Liver (tissue), 9 donors: ENCODE measurements around the gene CEP78. TPM values are rescaled to one million over a fixed set of nuclear protein-coding genes. Genes with fewer than 3 reads are reported as not detected.

Experiments used
- DNase-seq: peaks from one replicate; pipeline ENCODE4 v3.0.0-alpha.2; 2017; ENCODE audit warnings: low spot score
- H3K27ac ChIP-seq, 2 donors: one replicate each; pipeline ENCODE4 v1.7.0; 2013; ENCODE audit warnings: inconsistent platforms in 2 of 2, low read length in 2 of 2, control low read depth in 1 of 2, low read depth in 1 of 2, mild to moderate bottlenecking in 1 of 2
- H3K27me3 ChIP-seq, 4 donors: one replicate each; pipeline versions ENCODE4 v1.6.1 to v1.7.0; 2013; ENCODE audit warnings: low read length in 3 of 4, inconsistent platforms in 1 of 4, mild to moderate bottlenecking in 1 of 4, moderate library complexity in 1 of 4; ENCODE audit not compliant: control insufficient read depth in 4 of 4, insufficient read depth in 4 of 4
- H3K36me3 ChIP-seq, 4 donors: one replicate each; pipeline versions ENCODE4 v1.6.1 to v1.7.0; 2013; ENCODE audit warnings: low read length in 3 of 4, mild to moderate bottlenecking in 3 of 4, low read depth in 1 of 4, moderate library complexity in 1 of 4; ENCODE audit not compliant: control insufficient read depth in 4 of 4, insufficient read depth in 3 of 4
- H3K4me1 ChIP-seq, 4 donors: one replicate each; pipeline versions ENCODE4 v1.6.1 to v1.7.0; 2013; ENCODE audit warnings: low read length in 3 of 4, mild to moderate bottlenecking in 3 of 4, moderate library complexity in 1 of 4; ENCODE audit not compliant: control insufficient read depth in 4 of 4, insufficient read depth in 4 of 4
- H3K4me3 ChIP-seq, 3 donors: one replicate each; pipeline versions ENCODE4 v1.6.1 to v1.7.0; 2013; ENCODE audit warnings: low read length in 3 of 3, control low read depth in 1 of 3, low read depth in 1 of 3, mild to moderate bottlenecking in 1 of 3
- H3K9ac ChIP-seq, 2 donors: one replicate each; pipeline ENCODE4 v1.7.0; 2013; ENCODE audit warnings: low read length in 2 of 2, mild to moderate bottlenecking in 2 of 2, moderate library complexity in 2 of 2, control low read depth in 1 of 2, low read depth in 1 of 2
- H3K9me3 ChIP-seq, 4 donors: one replicate each; pipeline versions ENCODE4 v1.6.1 to v1.7.0; 2013; ENCODE audit warnings: low read length in 3 of 4; ENCODE audit not compliant: control insufficient read depth in 4 of 4
- ATF3 ChIP-seq: IDR thresholded peaks from 2 replicates; pipeline ENCODE4 v1.6.1; 2016; ENCODE audit warnings: antibody characterized with exemption
- CTCF ChIP-seq: fragments of 150-350 bp; IDR thresholded peaks from 2 replicates; pipeline ENCODE4 v1.5.1; 2017; ENCODE audit warnings: improper control_type of control experiment, low read depth, low read length; ENCODE audit not compliant: missing input control
- EGR1 ChIP-seq, 2 donors: IDR thresholded peaks; 2 replicates each; pipeline ENCODE4 v1.6.1; 2016 to 2018; ENCODE audit warnings: antibody characterized with exemption in 2 of 2, low read depth in 2 of 2
- FOXA2 ChIP-seq: IDR thresholded peaks from 2 replicates; pipeline ENCODE4 v1.6.1; 2016; ENCODE audit warnings: antibody characterized with exemption
- GABPA ChIP-seq, 2 donors: IDR thresholded peaks in 1 of 2; conservative IDR thresholded peaks in 1 of 2; 2 replicates each; pipeline ENCODE4 v1.6.1; 2016; ENCODE audit warnings: antibody characterized with exemption in 2 of 2, mild to moderate bottlenecking in 1 of 2, moderate library complexity in 1 of 2
- HNF4A ChIP-seq, 2 donors: conservative IDR thresholded peaks; 2 replicates each; pipeline ENCODE4 v1.6.1; 2016; ENCODE audit warnings: antibody characterized with exemption in 2 of 2, mild to moderate bottlenecking in 2 of 2
- JUND ChIP-seq, 2 donors: IDR thresholded peaks; 2 replicates each; pipeline ENCODE4 v1.6.1; 2016; ENCODE audit warnings: antibody characterized with exemption in 2 of 2
- NR2F2 ChIP-seq: IDR thresholded peaks from 2 replicates; pipeline ENCODE4 v1.6.1; 2016; ENCODE audit warnings: antibody characterized with exemption
- RAD21 ChIP-seq, 2 donors: IDR thresholded peaks; 2 replicates each; pipeline ENCODE4 v1.6.1; 2016; ENCODE audit warnings: antibody characterized with exemption in 2 of 2, mild to moderate bottlenecking in 2 of 2
- RXRA ChIP-seq, 2 donors: IDR thresholded peaks; 2 replicates each; pipeline ENCODE4 v1.6.1; 2017 to 2018; ENCODE audit warnings: antibody characterized with exemption in 2 of 2, mild to moderate bottlenecking in 1 of 2
- YY1 ChIP-seq: IDR thresholded peaks from 2 replicates; pipeline ENCODE4 v1.6.1; 2016; ENCODE audit warnings: antibody characterized with exemption, mild to moderate bottlenecking
- ZBTB33 ChIP-seq: IDR thresholded peaks from 2 replicates; pipeline ENCODE4 v1.6.1; 2016; ENCODE audit warnings: antibody characterized with exemption
- WGBS: extraction: QIAGEN DNeasy Blood & Tissue Kit; methylation state at CpG from one replicate; pipeline ENCODE4 v1.1.7; 2013; 5-methylcytosine and 5-hydroxymethylcytosine counted together
- polyA plus RNA-seq, 2 donors: library from polyadenylated mRNA; stranded (reverse) in 1 of 2; unstranded in 1 of 2; fragments of 200-250 nt in 1 of 2; fragments of >200 nt in 1 of 2; fragmentation: Nextera tagmentation in 1 of 2; extraction: Ambion mirVana in 1 of 2; gene quantifications; one replicate each; pipeline versions ENCODE4 v1.2.1 to v1.2.3, GENCODE V29; 2013 to 2015
- total RNA-seq, 2 donors: library from RNA; depleted of rRNA; stranded (reverse); fragments of >200 nt; gene quantifications; one replicate each; pipeline ENCODE4 v1.2.3, GENCODE V29; 2014
- donor health status: healthy.
- donor health status: healthy.
- donor health status: healthy.
- donor health status: healthy.
- donor health status: healthy.

Gene CEP78
- total and polyA plus RNA-seq, 4 donors = 2.6 to 12.0 (median 6.4) TPM

GRCh38 chr9:78253285-78253684, 17.4 kb downstream of the CEP78 start:
- H3K4me1 ChIP-seq = peaks cover 0 to 4% (median 0%) of the 10 kb centered on the region in 4 donors
- peaks cover 0 to 5% (median 2%) of the 10 kb centered on the region in 4 donors for H3K36me3 ChIP-seq
- no peaks in the 10 kb centered on the region for H3K27me3 ChIP-seq
- H3K4me3 ChIP-seq = no peak overlapping the region
- WGBS = 80% methylated on average over 4 of the region's 4 CpGs
- DNase-seq = no peak
- TF ChIP-seq ATF3 (no peak), NR2F2 (no peak), FOXA2 (no peak), EGR1 (IDR thresholded peaks at IDR 0.05; ENCODE audit: low read depth in 2 of 2) (no peak), CTCF (no peak), RAD21 (IDR thresholded peaks at IDR 0.05) (no peak), HNF4A (conservative IDR thresholded peaks at IDR 0.05) (no peak), ZBTB33 (no peak)
- no peak overlapping the region for H3K9ac ChIP-seq
- no peak overlapping the region for H3K27ac ChIP-seq
- H3K9me3 ChIP-seq = no peaks in the 10 kb centered on the region

- WGBS = 22% methylated on average over 2 of the region's 2 CpGs
Observed at GRCh38 chr9:78261403-78262001, 25.6 kb downstream of the CEP78 start.

More at GRCh38 chr9:78261403-78262001, 25.6 kb downstream of the CEP78 start:
- Histone ChIP-seq H3K4me1 (no peaks in the 10 kb centered on the region), H3K36me3 (peaks cover 0 to 4% (median 2%) of the 10 kb centered on the region in 4 donors), H3K9ac (no peak overlapping the region), H3K27me3 (no peaks in the 10 kb centered on the region), H3K4me3 (no peak overlapping the region), H3K27ac (no peak overlapping the region), H3K9me3 (no peaks in the 10 kb centered on the region)
- no peak for DNase-seq
- TF ChIP-seq EGR1 (IDR thresholded peaks at IDR 0.05; ENCODE audit: low read depth in 2 of 2) (no peak), RXRA (IDR thresholded peaks at IDR 0.05) (no peak), YY1 (no peak), JUND (IDR thresholded peaks at IDR 0.05) (no peak), CTCF (peak; percentile 52), HNF4A (conservative IDR thresholded peaks at IDR 0.05) (no peak), FOXA2 (no peak), NR2F2 (no peak), RAD21 (IDR thresholded peaks at IDR 0.05) (peak; percentile 85 to 89), GABPA (IDR thresholded peaks at IDR 0.05 in 1 of 2, conservative IDR thresholded peaks at IDR 0.05 in 1 of 2) (no peak)
